K562 (cell line): ENCODE data around the gene KLK10. TPM values are rescaled to one million over a fixed set of nuclear protein-coding genes. Genes with fewer than 3 reads are reported as not detected.

Experiments used
- ATAC-seq: fragments of 200-7000 bp; cut with Tn5 transposase; 3 replicates; pipeline ENCODE4 v1.9.1; 2020; ENCODE audit warnings: moderate library complexity
- BruUV-seq: library from RNA; stranded (reverse); fragments of 400-500 nt; replicated peaks from 2 replicates; lab custom pipeline; 2021; lab: Mats Ljungman, UMichigan
- CTCF ChIA-PET: fragments of 300-600 bp; formaldehyde crosslinking; extraction: SDS; loops from one replicate; lab custom pipeline; 2021; ENCODE audit warnings: low intra/inter-chr PET ratio; lab: Yijun Ruan, JAX
- POLR2A ChIA-PET: fragments of 300-600, 350-650 bp; sonication (Branson Sonifier 250); formaldehyde crosslinking; extraction: SDS; loops from one replicate; lab custom pipeline; 2021; ENCODE audit warnings: antibody characterized with exemption, inconsistent platforms; lab: Yijun Ruan, JAX
- DNase-seq, 4 experiments: peaks; one replicate each; pipeline versions ENCODE4 v3.0.0 to v3.0.0-alpha.2; 2011 to 2018; ENCODE audit warnings: low spot score in 3 of 4, mixed read lengths in 3 of 4; ENCODE audit errors: extremely low read depth in 1 of 4
- FAIRE-seq: peaks from 2 replicates; lab custom pipeline; 2011; peaks lifted over from hg19 to GRCh38; lab: Jason Lieb, UNC
- H2AFZ ChIP-seq: 2 replicates; pipeline ENCODE4 v1.6.0; 2011; ENCODE audit warnings: low read depth, low read length, control low read depth, inconsistent platforms
- H3K27ac ChIP-seq: fragments of 200-600 bp; 3 replicates; pipeline ENCODE4 v1.8.0; 2011; ENCODE audit warnings: low read depth, mild to moderate bottlenecking, control low read depth, inconsistent platforms, low read length, moderate library complexity, mixed read lengths; ENCODE audit errors: extremely low read depth
- H3K27me3 ChIP-seq, 2 experiments: fragments of 300-600 bp in 1 of 2; 2 replicates in 1 of 2; 3 replicates in 1 of 2; pipeline versions ENCODE4 v1.6.0 to v1.8.0; 2011; ENCODE audit warnings: inconsistent platforms in 2 of 2, low read length in 2 of 2, mild to moderate bottlenecking in 1 of 2, mixed read lengths in 1 of 2, moderate library complexity in 1 of 2; ENCODE audit not compliant: control insufficient read depth in 2 of 2, insufficient read depth in 2 of 2
- H3K36me3 ChIP-seq: fragments of 300-600 bp; 3 replicates; pipeline ENCODE4 v1.8.0; 2011; ENCODE audit warnings: mild to moderate bottlenecking, low read length, inconsistent platforms; ENCODE audit not compliant: control insufficient read depth, insufficient read depth
- H3K4me1 ChIP-seq, 2 experiments: fragments of 200-600 bp in 1 of 2; replicated peaks in 1 of 2; 2 replicates in 1 of 2; 3 replicates in 1 of 2; pipeline versions ENCODE4 v1.5.1 to v1.8.0; 2011; ENCODE audit warnings: inconsistent platforms in 2 of 2, low read length in 2 of 2, mild to moderate bottlenecking in 1 of 2, mixed read lengths in 1 of 2, moderate library complexity in 1 of 2; ENCODE audit not compliant: control insufficient read depth in 2 of 2, insufficient read depth in 2 of 2
- H3K4me2 ChIP-seq: 2 replicates; pipeline ENCODE4 v1.6.1; 2011; ENCODE audit warnings: low read length, control low read depth, inconsistent platforms, mixed read lengths; ENCODE audit not compliant: insufficient read depth
- H3K4me3 ChIP-seq: fragments of 200-600 bp; sonication (generic), shearing (Covaris generic); 2 replicates; pipeline ENCODE4 v1.5.1; 2016; ENCODE audit warnings: control low read depth, inconsistent platforms
- H3K79me2 ChIP-seq: fragments of 200-600 bp; 3 replicates; pipeline ENCODE4 v1.8.0; 2011; ENCODE audit warnings: low read length, inconsistent platforms; ENCODE audit not compliant: control insufficient read depth, insufficient read depth
- H3K9ac ChIP-seq, 2 experiments: 2 replicates each; pipeline versions ENCODE4 v1.6.0 to v1.6.1; 2011; ENCODE audit warnings: low read depth in 2 of 2, low read length in 2 of 2, control low read depth in 1 of 2, inconsistent platforms in 1 of 2, mild to moderate bottlenecking in 1 of 2, mixed read lengths in 1 of 2; ENCODE audit not compliant: insufficient read depth in 1 of 2
- H3K9me1 ChIP-seq: one replicate; pipeline ENCODE4 v1.6.0; 2011; ENCODE audit warnings: inconsistent platforms, mild to moderate bottlenecking, low read length, moderate library complexity; ENCODE audit not compliant: control insufficient read depth, insufficient read depth
- H3K9me3 ChIP-seq: replicated peaks from 2 replicates; pipeline ENCODE4 v1.5.1; 2011; ENCODE audit warnings: low read depth, low read length, inconsistent platforms; ENCODE audit not compliant: control insufficient read depth, insufficient read depth
- H4K20me1 ChIP-seq: replicated peaks from 2 replicates; pipeline ENCODE4 v1.6.1; 2011; ENCODE audit warnings: low read length, inconsistent platforms, mixed read lengths; ENCODE audit not compliant: control insufficient read depth, insufficient read depth
- ADNP ChIP-seq: fragments of 200-800 bp; sonication (Bioruptor generic); IDR thresholded peaks from 2 replicates; pipeline ENCODE4 v1.6.1; 2016; ENCODE audit warnings: missing genetic modification characterization, missing compliant biosample characterization
- HSF4 ChIP-seq: fragments of 250-450 bp; sonication (Bioruptor Pico); IDR thresholded peaks from 2 replicates; pipeline ENCODE4 v2.1.2; 2022; ENCODE audit warnings: mild to moderate bottlenecking, moderate library complexity, borderline replicate concordance
- SMAD1 ChIP-seq: fragments of 150-350 bp; IDR thresholded peaks from 2 replicates; pipeline ENCODE4 v1.6.1; 2014; ENCODE audit warnings: low read length, low read depth; ENCODE audit not compliant: partially characterized antibody
- TCFL5 ChIP-seq: fragments of 250-450 bp; sonication (Bioruptor Pico); conservative IDR thresholded peaks from 2 replicates; pipeline ENCODE4 v1.6.1; 2021; ENCODE audit warnings: mild to moderate bottlenecking, moderate library complexity, matching md5 sums
- ZNF24 ChIP-seq: fragments of 450-650 bp; IDR thresholded peaks from 2 replicates; pipeline ENCODE4 v1.6.1; 2016
- WGBS: fragments of 100-300 bp; shearing (Covaris generic); methylation state at CpG from one replicate; pipeline ENCODE4 v1.1.6; 2016; ENCODE audit warnings: low coverage, mixed read lengths; ENCODE audit not compliant: insufficient coverage; ENCODE audit errors: missing lambda C conversion rate; 5-methylcytosine and 5-hydroxymethylcytosine counted together
- in situ Hi-C: fragments of 300-500 bp; cut with MboI; formaldehyde crosslinking; loops from 4 replicates; pipeline ENCODE4 v1.15.0; 2018; ENCODE audit warnings: inconsistent platforms, mixed read lengths
- intact Hi-C: fragments of 100-400 bp; cut with micrococcal nuclease; formaldehyde crosslinking; loops from 2 replicates; pipeline ENCODE4 v1.14.2; 2022
- polyA plus RNA-seq, 8 experiments: library from polyadenylated mRNA; depleted of rRNA in 4 of 8; stranded (reverse) in 5 of 8; unstranded in 3 of 8; fragments of >200 nt; fragmentation: Nextera tagmentation in 2 of 8; fragmentation: Illumina TruSeq in 1 of 8; extraction: Ambion mirVana in 2 of 8; extraction: Trizol in 1 of 8; gene quantifications; 2 replicates each; pipeline versions ENCODE4 v1.2.1 to v1.2.3, GENCODE V29; 2011 to 2014; ENCODE audit warnings: inconsistent platforms in 1 of 8, missing spikeins in 1 of 8
- total RNA-seq, 7 experiments: library from RNA; depleted of rRNA in 6 of 7; stranded (reverse); fragments of >200 nt in 6 of 7; fragmentation: Illumina TruSeq in 2 of 7; extraction: Trizol in 2 of 7; gene quantifications; 2 replicates each; pipeline versions ENCODE4 v1.2.1 to v1.2.3, GENCODE V29; 2011 to 2021; ENCODE audit warnings: low replicate concordance in 1 of 7
- TF ChIP-seq, protein P1 (sequence below): fragments of 450-650 bp; IDR thresholded peaks from 2 replicates; pipeline ENCODE4 v1.6.1; 2016

Gene KLK10
- total and polyA plus RNA-seq, 9 of the 15 experiments (the other 6 are each of a cell fraction or from before 2014, with no cell fraction given) = 0.11 TPM; not detected in 8

DNA sequence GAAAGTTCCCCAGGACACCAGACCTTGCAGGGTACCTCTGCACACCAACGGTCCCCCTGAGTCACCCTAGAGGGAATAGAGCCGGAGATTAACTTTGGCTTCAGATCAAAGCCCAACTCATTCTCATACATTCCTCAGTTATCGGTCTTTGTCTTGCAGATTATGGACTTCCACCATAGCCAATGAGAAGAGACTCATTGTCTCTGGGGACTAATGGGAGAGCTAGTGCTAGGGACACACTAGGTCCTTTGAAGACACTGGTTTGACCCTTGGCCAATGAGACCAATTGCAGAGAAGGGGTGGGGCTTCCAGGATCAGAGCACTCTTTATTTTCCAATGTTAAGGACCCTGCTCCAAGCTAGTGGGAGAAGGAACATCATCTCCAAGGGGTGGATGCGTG, 41.9 kb downstream of the KLK10 start:
- Histone ChIP-seq H2AFZ (no peak overlapping the region), H3K9ac (no peak overlapping the region), H3K36me3 (no peaks in the 10 kb centered on the region), H3K9me3 (no peaks in the 10 kb centered on the region), H3K4me3 (no peak overlapping the region), H3K79me2 (no peaks in the 10 kb centered on the region), H3K9me1 (no peaks in the 10 kb centered on the region), H3K27me3 (peaks cover 2 to 14% of the 10 kb centered on the region in 2 experiments; a peak in 2 of 5 replicates), H3K4me2 (no peak overlapping the region), H3K27ac (no peak overlapping the region), H3K4me1 (no peaks in the 10 kb centered on the region; a peak in 1 of 5 replicates), H4K20me1 (no peaks in the 10 kb centered on the region)
- intact Hi-C loops = no loop called here
- in situ Hi-C loops = no loop called here
- ChIA-PET POLR2A (no interaction called here), CTCF (interaction anchor here (0.6 kb wide), 1 partner anchor 618 kb away, joined by 4 read pairs; no protein-coding TSS in a partner anchor)
- DNase-seq (no peak), FAIRE-seq (no peak), ATAC-seq (no peak)
- TF ChIP-seq ADNP (tag) (no peak), SMAD1 (no peak), TCFL5 (CRISPR knock-in tag) (no peak), ZNF24 (no peak), HSF4 (CRISPR knock-in tag) (no peak)
- TF ChIP-seq, protein P1, sequence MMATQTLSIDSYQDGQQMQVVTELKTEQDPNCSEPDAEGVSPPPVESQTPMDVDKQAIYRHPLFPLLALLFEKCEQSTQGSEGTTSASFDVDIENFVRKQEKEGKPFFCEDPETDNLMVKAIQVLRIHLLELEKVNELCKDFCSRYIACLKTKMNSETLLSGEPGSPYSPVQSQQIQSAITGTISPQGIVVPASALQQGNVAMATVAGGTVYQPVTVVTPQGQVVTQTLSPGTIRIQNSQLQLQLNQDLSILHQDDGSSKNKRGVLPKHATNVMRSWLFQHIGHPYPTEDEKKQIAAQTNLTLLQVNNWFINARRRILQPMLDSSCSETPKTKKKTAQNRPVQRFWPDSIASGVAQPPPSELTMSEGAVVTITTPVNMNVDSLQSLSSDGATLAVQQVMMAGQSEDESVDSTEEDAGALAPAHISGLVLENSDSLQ = peak; percentile 62; the same call in 1 of the 2 replicates
- 3% methylated on average over 4 of the region's 4 CpGs for WGBS
- no TSS peak for BruUV-seq
